Measurements from ENCODE around the gene WWOX.

WWOX gene

GRCh38 chr16:78476615-78477014 is 377.2 kb downstream of the WWOX start:
- no peak for DNase-seq (ENCODE audit: low read depth)

DNA sequence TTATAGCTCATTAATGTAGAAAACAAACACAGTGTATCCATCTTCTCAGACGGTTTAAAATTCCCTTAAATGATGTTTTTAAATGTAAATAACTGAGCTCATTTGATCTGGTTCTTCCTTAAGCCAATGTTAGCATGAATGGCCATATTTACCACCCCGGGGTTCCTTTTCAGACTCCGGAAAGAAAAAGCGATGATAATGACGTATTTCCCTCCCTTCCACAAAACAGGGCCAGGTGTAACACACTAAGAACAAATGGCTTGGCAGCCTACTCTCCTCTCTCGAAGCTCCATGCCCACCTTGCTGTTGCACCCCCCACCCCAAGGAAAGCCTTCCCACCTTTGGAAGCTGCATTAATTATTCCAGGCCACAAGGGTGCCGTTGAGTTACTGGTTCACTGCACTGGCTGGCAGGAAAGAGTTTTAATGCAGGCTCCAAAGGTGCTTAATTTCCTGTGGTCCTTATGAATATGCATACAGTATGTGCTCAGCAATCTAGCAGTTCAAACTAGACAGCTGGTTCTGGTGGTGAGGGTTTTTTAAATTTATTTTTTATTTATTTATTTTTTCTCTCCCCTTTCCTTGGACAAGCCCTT is 378.9 kb downstream of the WWOX start:
- no peak for DNase-seq (ENCODE audit: low read depth)

DNA sequence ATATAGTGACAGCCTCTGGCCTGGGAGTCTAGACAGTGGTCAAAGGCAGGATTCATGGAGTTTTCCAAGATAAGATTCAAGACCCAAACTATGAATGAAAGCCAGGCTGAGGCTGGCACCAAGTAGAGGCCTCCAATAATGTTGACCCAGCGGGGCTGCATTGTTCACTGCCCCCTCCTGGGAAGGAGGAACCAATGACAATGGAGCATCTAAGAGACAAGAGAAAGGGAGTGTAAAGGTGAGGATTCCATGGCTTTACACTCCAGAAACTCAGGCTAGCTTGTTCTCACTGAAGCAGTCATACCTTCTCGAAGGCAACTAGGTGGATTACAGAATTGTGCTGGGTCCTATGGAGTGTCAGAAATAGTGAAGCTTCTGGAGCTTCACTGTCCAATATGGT is 380.3 kb downstream of the WWOX start:
- no peak for DNase-seq (ENCODE audit: low read depth)

GRCh38 chr16:78480588-78480987 is 381.1 kb downstream of the WWOX start:
- DNase-seq (ENCODE audit: low read depth) = no peak

- no peak for DNase-seq (ENCODE audit: low read depth)
These were observed 383.9 kb downstream of the WWOX start for GRCh38 chr16:78483124-78483992.

DNA sequence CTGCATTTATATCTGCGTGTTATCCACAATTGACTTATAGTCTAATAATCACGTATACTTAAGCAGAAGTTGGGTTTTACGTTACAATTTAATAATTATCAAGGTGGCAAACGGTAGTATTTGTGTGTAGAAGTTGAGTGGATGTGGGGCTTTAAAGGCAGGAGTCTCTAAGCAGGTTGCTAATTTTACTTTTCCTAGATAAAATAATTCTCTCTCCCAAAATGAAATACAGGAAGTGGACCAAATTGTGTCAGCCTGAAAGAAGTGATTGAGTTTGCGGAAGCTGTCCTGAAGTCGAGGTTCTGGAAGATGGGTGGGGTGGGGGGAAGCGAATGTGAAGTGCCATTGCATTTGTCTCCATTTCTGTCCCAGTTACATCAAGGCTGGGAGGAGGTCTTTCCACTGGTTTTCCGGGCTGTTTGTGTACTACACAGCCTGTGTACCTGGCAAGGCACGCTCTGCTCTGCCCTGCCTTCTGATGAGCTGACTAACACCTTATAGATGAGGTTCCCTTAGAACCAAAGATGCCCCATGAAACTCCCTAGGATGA is 385.1 kb downstream of the WWOX start:
- no peak for DNase-seq (ENCODE audit: low read depth)

DNA sequence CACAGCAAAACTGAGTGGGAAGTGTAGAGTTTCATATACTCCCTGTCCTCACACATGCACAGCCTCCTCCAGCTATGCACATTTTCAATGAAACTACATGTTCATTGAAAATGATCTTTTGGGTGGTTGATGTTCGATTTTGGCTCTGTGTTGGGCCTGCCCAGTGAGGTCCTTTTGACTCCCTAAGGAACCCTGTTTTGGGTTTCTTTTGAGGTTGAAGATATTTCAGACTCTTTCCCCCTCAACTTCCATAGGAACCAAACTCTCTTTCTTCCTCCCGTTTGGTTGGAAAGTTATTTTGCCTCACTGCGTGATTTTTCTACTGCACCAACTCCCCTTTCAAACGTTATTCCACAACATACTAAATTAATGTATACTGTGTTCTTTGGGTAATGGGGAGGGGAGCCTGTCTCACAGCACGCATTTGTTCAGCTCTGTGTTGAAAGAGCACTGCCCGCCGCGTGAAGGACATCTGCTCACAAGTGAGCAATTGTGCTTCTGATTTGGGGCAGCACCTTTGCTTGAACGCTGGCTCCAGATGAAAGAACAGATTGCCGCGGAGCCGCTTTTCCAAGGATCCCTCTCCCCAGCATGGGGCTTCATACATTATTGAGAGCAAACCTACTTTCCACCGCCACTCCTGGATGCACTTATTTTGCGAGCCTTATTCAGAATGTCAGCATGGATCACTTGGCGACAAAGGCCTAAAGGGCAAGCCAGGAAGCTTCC is 385.9 kb downstream of the WWOX start:
- no peak for DNase-seq (ENCODE audit: low read depth)

DNA sequence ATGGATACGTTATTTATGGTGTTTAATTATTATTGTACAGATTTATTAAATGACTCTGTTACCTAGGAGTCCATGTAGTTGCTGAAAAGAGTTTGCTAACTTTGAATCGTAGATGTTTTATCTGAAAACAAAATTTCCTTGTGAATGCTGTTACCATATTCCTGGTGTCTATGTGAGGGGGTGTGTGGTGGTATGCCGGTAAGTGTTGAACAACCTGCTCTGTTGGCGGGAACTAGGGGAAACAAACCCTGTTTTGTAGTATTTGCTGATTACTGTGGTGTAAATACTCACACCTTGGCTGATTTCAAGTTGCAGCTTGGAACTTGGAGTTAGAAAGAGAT is 386.4 kb downstream of the WWOX start:
- DNase-seq (ENCODE audit: low read depth) = no peak

GRCh38 chr16:78487471-78487870 is 388.0 kb downstream of the WWOX start:
- DNase-seq (ENCODE audit: low read depth) = no peak

DNA sequence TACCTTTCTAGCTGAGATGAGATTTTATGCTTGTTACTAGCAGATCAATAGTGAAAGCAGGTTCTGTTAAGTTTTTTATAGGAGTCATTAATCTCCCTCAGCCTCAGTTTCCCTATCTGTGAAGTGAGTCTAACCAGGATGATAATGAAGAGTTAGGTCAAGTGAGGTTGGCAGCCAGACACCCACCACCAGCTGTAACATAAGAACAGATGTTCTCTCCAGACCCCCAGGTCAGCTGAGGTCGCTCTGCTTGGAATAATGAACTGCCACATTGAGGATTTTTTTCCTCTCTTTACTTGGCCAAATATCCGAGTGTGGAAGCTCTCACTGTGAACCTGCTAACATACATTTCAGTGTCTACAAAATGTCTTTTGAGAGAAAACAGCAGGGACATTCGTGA is 389.6 kb downstream of the WWOX start:
- no peak for DNase-seq (ENCODE audit: low read depth)

GRCh38 chr16:78489631-78490030 is 390.2 kb downstream of the WWOX start:
- DNase-seq (ENCODE audit: low read depth) = no peak

- no peak for DNase-seq (ENCODE audit: low read depth)
These were observed 391.0 kb downstream of the WWOX start for GRCh38 chr16:78490431-78490830.

DNA sequence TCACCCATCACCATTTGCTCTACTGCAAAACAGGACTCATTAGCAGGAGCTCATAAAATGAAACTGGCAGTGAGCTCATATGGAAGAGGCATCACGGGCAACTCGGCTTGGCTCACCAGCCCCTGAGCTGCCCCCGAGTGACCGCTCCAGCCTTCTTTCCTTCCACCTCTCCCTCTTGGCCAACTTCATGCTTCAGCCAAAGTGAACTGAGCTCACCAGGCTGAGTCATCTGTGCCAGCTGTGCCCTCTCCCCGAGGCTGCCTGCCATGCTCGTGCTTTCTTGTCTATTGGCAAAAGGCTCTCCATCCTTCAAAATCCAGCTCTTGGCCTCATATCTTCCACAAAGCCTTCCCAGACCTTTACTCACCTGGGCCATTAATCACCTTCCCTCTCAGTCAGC is 391.4 kb downstream of the WWOX start:
- no peak for DNase-seq (ENCODE audit: low read depth)

DNA sequence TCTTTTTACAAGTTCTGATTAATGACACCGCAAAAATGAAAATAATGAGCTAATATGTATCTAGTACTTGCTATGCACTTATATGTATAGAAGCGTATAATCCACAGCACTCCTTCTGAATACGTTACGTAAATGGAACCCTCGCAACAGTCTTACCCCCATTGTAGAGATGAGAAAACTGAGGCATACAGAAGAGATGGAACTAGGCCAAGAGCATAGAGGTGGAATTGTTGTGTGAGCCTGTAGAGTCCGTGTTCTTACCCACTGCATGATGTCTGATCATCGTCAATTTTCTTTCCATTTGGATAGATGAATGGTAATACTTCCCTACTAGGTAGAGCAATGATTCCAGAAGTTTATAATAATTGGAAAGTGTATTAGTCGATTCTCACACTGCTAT is 394.1 kb downstream of the WWOX start:
- no peak for DNase-seq (ENCODE audit: low read depth)

DNA sequence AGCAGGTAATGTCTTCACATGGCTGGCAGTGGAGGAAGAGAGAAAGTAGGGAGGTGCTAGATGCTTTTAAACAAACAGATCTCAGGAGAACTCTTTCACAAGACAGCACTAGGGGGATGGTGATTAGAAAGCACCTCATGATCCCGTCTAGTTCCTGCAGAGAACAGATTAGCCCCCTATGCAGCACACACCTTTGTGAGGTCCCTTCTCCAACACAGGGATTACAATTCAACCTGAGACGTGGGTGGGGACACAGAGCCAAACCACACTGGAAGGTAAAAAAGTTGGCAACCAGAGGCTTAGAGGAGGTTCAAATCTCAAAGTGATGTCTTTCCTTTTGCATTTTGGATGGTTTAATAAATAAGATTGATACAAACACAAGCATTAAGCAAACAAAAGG is 394.7 kb downstream of the WWOX start:
- no peak for DNase-seq (ENCODE audit: low read depth)

GRCh38 chr16:78494674-78495073 is 395.2 kb downstream of the WWOX start:
- DNase-seq (ENCODE audit: low read depth) = no peak

DNA sequence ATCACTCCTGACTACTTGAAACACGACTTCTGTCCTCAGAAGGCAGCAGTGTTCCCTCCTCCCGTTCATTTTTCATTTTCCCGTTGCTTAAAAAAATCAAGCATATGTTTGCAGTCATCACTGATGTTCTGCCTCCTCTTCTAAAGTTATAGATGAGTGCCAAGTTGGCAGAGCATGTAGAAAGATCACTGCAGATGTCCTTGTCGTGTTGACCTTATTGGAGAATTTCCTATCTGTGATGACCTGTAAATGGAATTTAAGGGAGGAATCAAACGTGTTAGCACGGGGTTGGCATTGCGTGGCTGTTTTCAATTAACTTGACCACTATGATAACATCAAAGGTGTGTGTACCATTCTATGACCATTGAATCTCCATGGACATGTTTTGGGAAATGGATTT is 396.7 kb downstream of the WWOX start:
- DNase-seq (ENCODE audit: low read depth) = no peak

- no peak for DNase-seq (ENCODE audit: low read depth)
These were observed 399.9 kb downstream of the WWOX start for GRCh38 chr16:78499399-78499798.

DNA sequence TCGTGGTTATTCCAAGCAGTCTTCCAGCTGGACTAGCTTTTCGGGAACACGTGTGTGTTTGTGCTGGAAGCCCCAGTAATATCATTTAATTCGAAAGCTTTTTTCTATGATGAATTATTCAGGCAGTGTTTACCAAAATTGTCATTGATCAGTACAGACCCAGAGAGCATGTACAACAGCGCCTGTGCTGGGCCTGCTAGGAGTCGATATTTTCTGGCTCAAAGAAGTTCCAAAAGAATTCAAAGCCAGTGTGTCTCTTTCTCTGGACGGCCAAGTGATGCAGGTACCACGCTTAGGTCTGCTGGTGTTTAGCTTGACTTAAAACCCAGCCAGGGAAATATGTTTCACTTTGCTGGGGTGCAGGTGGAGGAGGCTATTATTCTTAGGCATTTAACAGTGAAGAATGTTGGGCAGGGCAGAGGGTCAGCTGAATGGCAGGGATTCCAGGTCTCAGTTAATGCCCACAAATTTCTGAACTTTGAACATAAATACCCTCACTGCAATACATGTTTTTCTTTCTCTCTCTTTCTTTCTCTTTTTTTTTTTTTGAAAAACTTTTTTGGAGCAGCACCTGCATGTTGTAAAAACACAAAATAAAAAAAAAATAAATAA is 401.3 kb downstream of the WWOX start:
- no peak for DNase-seq (ENCODE audit: low read depth)

DNA sequence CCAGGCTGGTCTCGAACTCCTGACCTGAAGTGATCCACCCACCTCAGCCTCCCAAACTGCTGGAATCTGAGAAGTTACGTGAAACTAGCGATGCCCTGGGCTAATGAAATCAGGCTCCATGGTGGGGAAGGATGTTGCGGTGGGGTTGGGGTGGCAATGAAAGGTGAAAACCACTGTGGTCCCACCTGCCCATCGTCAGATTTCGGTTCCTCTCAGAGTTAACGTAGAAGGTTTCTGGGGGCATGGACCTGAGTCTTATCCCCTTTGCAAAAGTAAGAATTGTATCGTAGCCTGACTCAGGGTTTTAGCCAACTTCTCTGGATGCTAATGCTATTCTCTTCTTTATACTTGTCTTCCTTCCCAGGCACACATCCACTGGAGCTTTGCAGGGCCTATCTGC is 402.3 kb downstream of the WWOX start:
- no peak for DNase-seq (ENCODE audit: low read depth)

DNA sequence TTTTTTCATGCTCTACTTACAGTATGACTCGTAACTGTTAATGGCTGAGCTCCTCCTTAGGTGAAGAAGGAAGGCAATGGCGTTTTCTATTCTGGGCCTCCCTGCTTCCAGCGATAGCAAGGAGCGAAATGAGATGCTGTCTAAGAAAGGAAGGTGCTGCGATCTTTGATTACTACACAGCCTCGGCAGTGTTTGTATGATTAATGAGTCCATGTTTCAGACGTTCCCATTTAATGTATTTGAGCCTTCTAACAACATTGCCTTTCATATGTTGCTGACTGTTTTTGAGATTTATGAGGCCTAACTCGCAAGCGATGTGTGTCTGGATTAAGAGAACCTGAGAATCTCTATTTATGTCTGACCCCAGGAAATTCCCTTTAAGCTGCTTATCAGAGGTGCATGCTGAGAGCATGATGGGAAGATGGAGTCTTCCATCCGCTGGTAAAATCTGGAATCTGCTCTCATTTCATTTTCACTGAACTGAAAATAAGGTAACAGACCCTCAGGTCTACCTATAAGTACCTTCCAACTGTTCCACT is 403.4 kb downstream of the WWOX start:
- no peak for DNase-seq (ENCODE audit: low read depth)

DNA sequence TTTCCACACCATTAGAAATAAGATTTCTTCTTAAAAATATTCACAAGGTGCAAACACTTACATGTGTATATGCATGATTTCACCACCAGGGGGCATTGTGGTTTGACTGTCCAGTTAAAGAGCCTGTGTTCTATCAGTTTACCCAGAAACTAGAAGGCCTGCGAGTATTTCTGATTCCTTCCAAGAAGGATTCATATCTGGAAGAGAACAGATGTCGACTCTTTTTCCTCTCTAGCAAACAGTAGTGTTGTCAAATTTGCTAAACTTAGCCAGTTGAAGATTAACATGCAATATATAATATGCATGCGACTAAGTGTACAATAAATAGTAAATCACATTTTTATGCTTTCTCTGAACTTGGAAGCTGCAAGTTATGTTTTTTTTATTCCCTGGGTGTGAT is 404.1 kb downstream of the WWOX start:
- peak; percentile 29 for DNase-seq (ENCODE audit: low read depth)
